Keratinocyte (primary cell): ENCODE measurements around the gene WWC1.

ENCODE experiments used
- EZH2 ChIP-seq: IDR thresholded peaks from one replicate; pipeline ENCODE4 v1.6.1; 2012; ENCODE audit warnings: inconsistent platforms, mild to moderate bottlenecking, low read length, moderate library complexity
- TF ChIP-seq, protein P1 (sequence below), 3 experiments: IDR thresholded peaks in 1 of 3; conservative IDR thresholded peaks in 1 of 3; optimal IDR thresholded peaks in 1 of 3; 2 replicates in 2 of 3; 3 replicates in 1 of 3; pipeline versions ENCODE3 to v1.5.1; 2011; ENCODE audit warnings: low read length in 3 of 3, mild to moderate bottlenecking in 3 of 3, moderate library complexity in 2 of 3, control low read depth in 1 of 3, inconsistent platforms in 1 of 3; ENCODE audit not compliant: insufficient read depth in 2 of 3; ENCODE audit errors: extremely low read depth in 1 of 3

DNA sequence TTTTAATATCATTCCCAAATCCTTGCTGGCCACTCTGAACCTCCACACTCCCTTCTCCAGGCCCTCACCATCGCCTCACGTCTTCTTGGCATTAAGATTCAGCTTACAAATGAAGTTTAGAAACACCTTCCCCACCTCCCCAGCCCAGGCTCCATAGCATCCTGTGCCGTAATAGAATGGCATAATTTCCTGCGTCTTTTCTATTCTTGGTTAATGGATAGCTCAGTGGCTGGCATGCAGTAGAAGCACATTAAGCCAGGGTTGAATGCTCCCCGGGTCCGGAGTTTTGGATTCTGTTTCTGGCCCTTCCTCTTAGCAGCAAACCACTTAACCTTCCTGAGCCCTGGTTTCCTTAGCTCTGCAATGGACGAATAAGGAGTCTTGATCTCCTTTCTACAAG, 13.8 kb downstream of the WWC1 start:
- TF ChIP-seq EZH2: no peak
- TF ChIP-seq, protein P1, sequence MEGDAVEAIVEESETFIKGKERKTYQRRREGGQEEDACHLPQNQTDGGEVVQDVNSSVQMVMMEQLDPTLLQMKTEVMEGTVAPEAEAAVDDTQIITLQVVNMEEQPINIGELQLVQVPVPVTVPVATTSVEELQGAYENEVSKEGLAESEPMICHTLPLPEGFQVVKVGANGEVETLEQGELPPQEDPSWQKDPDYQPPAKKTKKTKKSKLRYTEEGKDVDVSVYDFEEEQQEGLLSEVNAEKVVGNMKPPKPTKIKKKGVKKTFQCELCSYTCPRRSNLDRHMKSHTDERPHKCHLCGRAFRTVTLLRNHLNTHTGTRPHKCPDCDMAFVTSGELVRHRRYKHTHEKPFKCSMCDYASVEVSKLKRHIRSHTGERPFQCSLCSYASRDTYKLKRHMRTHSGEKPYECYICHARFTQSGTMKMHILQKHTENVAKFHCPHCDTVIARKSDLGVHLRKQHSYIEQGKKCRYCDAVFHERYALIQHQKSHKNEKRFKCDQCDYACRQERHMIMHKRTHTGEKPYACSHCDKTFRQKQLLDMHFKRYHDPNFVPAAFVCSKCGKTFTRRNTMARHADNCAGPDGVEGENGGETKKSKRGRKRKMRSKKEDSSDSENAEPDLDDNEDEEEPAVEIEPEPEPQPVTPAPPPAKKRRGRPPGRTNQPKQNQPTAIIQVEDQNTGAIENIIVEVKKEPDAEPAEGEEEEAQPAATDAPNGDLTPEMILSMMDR (optimal IDR thresholded peaks at IDR 0.05 in 1 of 3, IDR thresholded peaks at IDR 0.05 in 1 of 3, conservative IDR thresholded peaks at IDR 0.05 in 1 of 3; ENCODE audit: extremely low read depth in 1 of 3, insufficient read depth in 2 of 3, low read length in 3 of 3): no peak
